ENCODE data around the gene FCN3.
A peak's percentile ranks its signal among the peaks of the same experiment; 100 is the strongest.

The FCN3 gene

GRCh38 chr1:27357281-27358037, 17.2 kb downstream of the FCN3 start:
- DNase-seq: peak; percentile 95

- peak; percentile 77 for DNase-seq
Observed at GRCh38 chr1:27356619-27357280, 17.9 kb downstream of the FCN3 start.

DNA sequence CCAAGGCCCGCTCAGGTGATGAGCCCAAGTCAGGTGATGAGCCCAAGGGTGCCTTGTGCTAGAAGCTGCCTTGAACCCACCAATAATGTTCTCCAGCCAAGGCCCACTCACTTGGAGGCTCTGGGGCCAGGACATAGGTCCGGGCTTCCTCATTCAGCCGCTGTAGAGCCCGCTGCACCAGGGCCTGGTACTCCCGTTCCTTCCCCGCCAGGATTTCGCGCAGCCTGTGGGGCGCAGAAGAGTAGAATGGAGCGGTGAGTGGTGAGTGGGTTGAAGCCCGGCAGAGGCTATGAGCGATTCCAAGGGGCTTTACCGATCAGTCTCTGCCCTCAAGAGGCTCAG, 18.4 kb downstream of the FCN3 start:
- no peak for DNase-seq

- DNase-seq: no peak
Observed at GRCh38 chr1:27355683-27356082, 18.9 kb downstream of the FCN3 start.

DNA sequence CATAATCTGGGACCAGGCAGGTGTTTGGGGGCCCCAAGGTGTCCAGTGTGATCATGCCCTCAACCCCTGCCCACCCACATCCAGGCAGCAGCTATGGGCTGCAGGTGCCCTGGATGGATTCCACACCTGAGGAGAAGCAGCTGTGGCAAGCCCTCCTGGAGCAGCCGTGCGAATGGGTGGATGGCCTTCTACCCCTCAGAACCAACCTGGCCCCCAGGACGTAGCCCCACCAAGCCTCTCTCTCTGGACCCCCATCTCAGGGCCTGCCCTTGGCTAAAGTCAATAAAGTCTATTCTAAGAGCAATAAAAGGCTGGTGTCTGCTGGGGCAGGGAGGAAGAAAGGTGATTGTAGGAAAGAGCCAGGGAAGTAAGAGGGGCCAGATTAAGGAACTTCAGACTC, 21.0 kb downstream of the FCN3 start:
- DNase-seq: no peak

DNA sequence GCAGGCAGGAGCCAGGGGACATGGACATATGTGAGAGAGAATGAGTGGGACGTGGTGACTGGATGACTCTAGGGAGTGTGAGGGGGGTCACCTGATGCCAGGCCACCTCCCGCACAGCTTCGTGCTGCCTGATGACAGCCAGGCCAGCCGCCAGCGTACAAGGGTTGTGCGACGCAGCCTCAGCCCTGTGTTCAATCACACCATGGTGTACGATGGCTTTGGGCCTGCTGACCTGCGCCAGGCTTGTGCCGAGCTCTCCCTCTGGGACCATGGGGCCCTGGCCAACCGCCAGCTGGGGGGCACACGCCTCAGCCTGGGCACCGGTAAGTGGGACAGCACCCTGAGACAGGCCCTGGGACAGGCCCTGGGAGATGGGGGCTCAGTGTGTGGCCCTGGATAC, 21.5 kb downstream of the FCN3 start:
- DNase-seq: no peak

GRCh38 chr1:27351541-27352107, 23.0 kb downstream of the FCN3 start:
- DNase-seq: no peak

DNA sequence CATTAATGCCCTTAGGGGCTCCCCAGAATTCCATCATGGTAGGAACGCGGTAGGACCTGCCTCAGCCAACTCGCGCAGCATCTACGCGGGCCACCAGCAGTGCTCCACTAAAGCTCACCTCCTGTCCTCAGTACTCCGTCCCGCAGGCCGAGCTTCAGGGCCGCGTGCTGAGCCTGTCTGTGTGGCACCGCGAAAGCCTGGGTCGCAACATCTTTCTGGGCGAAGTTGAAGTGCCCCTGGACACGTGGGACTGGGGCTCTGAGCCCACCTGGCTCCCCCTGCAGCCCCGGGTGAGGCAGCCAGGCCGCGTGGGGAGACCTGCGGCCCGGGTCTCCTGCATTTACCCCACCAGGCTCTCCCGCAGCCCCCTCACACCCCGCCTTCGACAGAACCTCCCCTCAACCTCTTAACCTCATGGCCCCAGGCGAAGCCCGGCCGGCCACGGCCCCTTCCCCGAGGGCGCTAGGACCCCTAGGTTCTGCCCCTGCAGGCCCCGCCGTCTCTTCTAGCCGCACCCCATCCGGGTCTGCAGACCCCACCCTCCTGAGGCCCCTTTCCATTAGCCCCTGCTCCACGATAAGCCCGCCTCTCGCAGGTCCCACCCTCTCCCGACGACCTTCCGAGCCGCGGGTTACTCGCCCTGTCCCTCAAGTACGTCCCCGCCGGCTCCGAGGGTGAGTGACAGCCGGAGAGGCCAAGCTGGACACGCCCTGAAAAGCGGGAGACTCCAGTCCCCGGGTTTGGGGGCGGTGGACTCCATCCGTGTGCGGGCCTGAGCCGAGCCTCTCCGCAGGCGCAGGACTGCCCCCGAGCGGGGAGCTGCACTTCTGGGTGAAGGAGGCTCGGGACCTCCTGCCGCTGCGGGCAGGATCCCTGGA, 23.7 kb downstream of the FCN3 start:
- no peak for DNase-seq

DNA sequence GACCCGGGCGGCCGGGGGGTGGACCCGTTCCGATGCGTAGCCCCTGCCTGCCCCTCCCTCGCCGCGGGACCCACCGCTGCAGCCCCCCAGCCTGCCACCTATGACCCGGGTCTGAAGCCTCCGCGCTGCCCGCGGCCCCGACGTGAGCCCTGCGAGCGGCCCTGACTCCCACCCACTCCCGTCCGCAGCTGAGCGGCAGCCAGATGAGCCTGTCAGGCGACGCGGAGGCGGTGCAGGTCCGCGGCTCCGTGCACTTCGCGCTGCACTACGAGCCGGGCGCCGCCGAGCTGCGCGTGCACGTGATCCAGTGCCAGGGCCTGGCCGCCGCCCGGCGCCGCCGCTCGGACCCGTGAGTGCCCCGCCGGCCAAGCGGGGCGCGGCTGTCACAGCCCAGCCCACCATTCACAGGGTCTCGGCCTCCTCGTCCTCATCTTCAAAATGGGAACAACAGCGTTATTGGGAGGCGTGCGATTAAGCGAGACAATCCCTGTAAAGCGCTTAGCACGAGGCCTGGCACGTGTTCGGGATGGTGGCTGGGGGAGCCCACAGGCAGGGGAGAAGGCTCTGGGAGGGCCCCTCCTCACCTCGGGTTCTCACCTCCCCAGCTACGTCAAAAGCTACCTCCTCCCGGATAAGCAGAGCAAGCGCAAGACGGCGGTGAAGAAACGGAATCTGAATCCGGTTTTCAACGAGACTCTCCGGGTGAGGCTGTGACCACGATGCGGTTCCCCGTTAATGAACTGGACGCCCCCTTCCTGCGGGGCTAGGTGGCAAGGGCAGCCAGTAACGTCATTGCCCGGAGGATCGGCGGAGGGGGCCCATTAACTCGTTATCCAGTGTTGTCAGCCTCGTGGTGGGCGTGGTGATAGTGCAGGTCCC, 24.6 kb downstream of the FCN3 start:
- no peak for DNase-seq

- no peak for DNase-seq
Observed at GRCh38 chr1:27348861-27349783, 25.5 kb downstream of the FCN3 start.

DNA sequence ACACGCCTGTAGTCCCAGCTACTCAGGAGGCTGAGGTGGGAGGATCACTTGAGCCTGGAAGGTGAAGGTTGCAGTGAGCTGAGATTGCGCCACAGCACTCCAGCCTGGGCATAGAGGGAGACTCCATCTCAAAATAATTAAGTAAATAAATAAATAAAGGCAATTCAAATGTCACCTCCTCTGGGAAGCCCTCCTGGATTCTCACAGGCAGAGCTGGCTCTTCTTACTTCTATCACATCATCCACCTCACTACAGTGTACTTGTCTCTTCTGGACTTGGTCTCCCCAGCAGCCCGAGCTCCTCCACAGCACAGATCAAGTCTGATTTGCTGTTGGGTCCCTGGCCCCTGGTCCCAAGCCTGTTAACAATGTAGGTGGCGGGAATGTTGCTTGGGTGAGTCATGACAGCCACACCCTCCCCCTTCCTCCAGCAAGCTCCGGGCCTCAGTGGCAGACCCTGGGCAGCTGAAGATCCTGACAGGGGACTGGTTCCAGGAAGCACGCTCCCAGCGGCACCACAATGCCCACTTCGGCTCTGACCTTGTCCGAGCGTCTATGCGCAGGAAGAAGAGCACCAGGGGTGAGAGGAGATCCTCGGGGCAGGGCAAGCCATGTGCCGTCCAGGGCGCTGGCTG, 27.5 kb downstream of the FCN3 start:
- no peak for DNase-seq

DNA sequence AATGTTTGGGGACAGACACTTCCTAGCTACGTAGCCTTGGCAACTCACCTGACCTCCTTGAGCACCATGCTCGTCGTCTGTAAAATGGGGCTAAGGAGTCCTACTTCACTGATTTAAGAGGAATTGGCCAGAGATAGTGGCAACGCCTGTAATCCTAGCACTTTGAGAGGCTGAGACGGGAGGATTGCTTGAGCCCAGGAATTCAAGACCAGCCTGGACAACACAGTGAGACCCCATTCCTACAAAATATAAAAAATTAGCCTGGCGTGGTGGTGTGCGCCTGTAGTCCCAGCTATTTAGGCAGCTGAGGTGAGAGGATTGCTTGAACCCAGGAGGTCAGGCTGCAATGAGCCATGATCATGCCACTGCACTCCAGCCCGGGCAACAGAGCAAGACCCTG, 28.3 kb downstream of the FCN3 start:
- DNase-seq: no peak

DNA sequence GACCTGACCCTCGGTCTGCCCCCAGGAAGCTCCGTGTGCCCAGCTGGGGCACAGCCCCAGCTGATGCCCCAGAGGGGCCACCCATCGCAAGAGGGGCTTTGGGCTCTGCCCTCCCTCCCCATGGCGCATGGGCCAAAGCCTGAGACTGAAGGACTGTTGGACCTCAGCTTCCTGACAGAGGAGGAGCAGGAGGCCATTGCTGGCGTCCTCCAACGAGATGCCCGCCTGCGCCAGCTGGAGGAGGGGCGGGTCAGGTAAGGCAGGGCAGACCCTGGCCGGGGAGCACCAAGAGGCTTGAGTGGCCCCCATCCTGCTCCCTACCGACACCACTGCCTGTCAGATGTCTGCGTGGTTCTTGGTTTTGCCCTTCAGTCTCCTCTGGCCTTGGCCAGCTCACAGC, 29.4 kb downstream of the FCN3 start:
- DNase-seq: no peak

- no peak for DNase-seq
Observed at GRCh38 chr1:27343639-27344025, 31.0 kb downstream of the FCN3 start.

GRCh38 chr1:27342778-27343638, 31.6 kb downstream of the FCN3 start:
- DNase-seq: peak; percentile 79

DNA sequence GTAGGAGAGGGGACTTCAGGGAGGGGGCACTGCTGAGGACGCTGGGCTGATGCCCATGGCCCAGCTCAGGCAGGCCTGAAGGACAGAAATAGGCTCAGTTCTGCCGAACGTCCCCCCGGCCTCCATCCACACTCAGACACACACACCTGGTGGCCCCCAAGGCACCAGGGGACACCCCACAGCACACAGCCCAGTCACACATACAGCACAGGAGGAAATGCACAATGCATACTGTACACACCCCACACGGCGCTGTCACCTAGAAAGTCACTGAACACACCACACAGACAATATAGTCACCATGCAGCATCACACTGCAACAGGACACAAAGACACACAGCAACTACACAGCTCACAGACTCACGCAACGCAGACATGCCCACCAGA, 32.2 kb downstream of the FCN3 start:
- DNase-seq: peak; percentile 63

DNA sequence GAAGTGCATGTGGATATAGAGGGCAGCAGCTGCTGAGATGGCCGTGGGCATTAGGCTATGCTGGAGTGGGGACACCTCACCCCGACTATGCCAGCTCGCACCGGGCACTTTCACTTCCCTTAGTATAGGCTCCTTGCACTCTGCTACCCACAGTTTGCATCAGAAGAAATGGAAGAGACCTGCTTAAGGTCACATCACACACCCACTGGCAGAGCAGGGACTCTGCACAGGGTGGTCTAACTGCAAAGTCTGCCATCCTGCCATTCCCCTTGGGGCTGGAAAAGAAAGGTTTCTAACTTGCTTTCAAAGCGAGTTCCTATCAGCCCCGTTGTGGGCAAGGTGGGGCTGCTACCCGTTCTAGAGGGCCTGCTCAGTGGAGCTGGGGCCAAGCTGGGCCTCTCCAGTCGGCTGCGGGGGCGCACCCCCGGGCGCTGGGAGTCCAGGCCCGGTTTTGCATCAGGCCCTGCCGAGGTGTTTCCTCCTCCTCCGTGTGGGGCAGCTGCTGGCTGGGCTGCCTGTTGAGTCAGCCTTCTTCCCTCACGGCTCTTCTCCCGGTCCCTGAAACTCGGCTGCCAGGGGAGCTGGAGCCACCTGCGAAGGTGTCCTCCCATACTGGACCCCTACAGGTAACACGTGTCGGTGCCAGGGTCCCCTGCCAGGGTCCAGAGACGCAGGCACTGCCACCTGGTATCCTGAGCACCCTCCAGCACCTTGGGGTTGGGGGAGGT, 32.9 kb downstream of the FCN3 start, which contains the start of gene SYTL1:
TSS of gene SYTL1 (plus strand) at position 498 of the 728 bp plus-strand sequence. CDS start 3,313 bp downstream, outside the sequence.
- DNase-seq: peak; percentile 84

DNA sequence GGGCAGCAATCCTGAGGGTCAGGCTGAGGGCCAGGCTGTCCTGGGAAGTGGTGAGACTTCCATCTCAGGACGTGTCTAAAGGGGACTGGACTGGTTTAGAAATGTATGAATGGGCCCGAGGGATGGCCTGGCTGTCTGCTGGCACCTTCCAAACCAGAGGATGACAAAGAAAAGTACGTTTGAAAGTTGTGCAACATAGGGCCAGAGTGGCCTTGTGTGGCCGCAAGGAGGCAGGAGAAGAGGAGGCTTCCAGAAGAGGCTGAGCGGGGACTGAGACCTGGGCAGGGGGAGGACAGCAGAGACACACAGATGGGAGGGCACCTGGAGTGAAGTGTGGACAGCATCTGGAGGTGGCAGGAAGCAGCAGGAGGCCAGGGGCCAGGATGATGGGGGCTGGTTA, 35.4 kb downstream of the FCN3 start:
- no peak for DNase-seq

- DNase-seq: no peak
Observed at GRCh38 chr1:27338751-27339150, 35.9 kb downstream of the FCN3 start.
